K562 (cell line): Measurements from ENCODE around the gene DDX11. TPM values are rescaled to one million over a fixed set of nuclear protein-coding genes. Genes with fewer than 3 reads are reported as not detected.

ENCODE experiments used
- CCNT2 ChIP-seq: IDR thresholded peaks from 2 replicates; pipeline ENCODE4 v1.6.1; 2011; ENCODE audit warnings: borderline replicate concordance, low read depth, mild to moderate bottlenecking, moderate library complexity, mixed read lengths, low read length; ENCODE audit not compliant: insufficient read length; ENCODE audit errors: extremely low read depth
- HMG20A ChIP-seq: fragments of 450-650 bp; formaldehyde crosslinking; conservative IDR thresholded peaks from 2 replicates; pipeline ENCODE4 v1.4.0; 2020; ENCODE audit warnings: mild to moderate bottlenecking, mixed read lengths
- MTA3 ChIP-seq: fragments of 450-650 bp; formaldehyde crosslinking; IDR thresholded peaks from 2 replicates; pipeline ENCODE4 v1.6.1; 2017; ENCODE audit warnings: mild to moderate bottlenecking, borderline replicate concordance
- NRF1 ChIP-seq, 2 experiments: fragments of 450-650 bp; IDR thresholded peaks in 1 of 2; conservative IDR thresholded peaks in 1 of 2; 2 replicates each; pipeline ENCODE4 v1.6.1; 2014; ENCODE audit warnings: mild to moderate bottlenecking in 2 of 2
- PPARD ChIP-seq: fragments of 250-450 bp; sonication (Bioruptor Pico); IDR thresholded peaks from 2 replicates; pipeline ENCODE4 v1.8.0; 2022; ENCODE audit warnings: inconsistent platforms, mild to moderate bottlenecking, moderate library complexity
- RB1 ChIP-seq: fragments of 450-650 bp; IDR thresholded peaks from 2 replicates; pipeline ENCODE4 v1.6.1; 2017; ENCODE audit warnings: low read depth, mild to moderate bottlenecking
- RNF2 ChIP-seq: sonication (generic); IDR thresholded peaks from 2 replicates; pipeline ENCODE4 v1.6.1; 2016
- SP2 ChIP-seq: IDR thresholded peaks from 2 replicates; pipeline ENCODE4 v1.6.1; 2011; ENCODE audit warnings: mild to moderate bottlenecking, low read depth, low read length, moderate library complexity; ENCODE audit not compliant: poor library complexity, severe bottlenecking; ENCODE audit errors: extremely low read depth
- ZBTB7A ChIP-seq: IDR thresholded peaks from 2 replicates; pipeline ENCODE4 v1.6.1; 2011; ENCODE audit warnings: low read depth, mild to moderate bottlenecking, low read length, moderate library complexity, borderline replicate concordance; ENCODE audit not compliant: control insufficient read depth
- ZNF12 ChIP-seq: sonication (generic); formaldehyde crosslinking; IDR thresholded peaks from 2 replicates; pipeline ENCODE4 v1.4.0; 2020; ENCODE audit warnings: mild to moderate bottlenecking, missing genetic modification reagents
- ZNF3 ChIP-seq: fragments of 250-450 bp; sonication (Bioruptor Pico); IDR thresholded peaks from 2 replicates; pipeline ENCODE4 v1.5.0; 2021; ENCODE audit warnings: mild to moderate bottlenecking, moderate library complexity
- ZNF561 ChIP-seq: fragments of 450-650 bp; formaldehyde crosslinking; conservative IDR thresholded peaks from 2 replicates; pipeline ENCODE4 v1.4.0; 2020; ENCODE audit warnings: mild to moderate bottlenecking, moderate library complexity
- polyA plus RNA-seq, 8 experiments: library from polyadenylated mRNA; depleted of rRNA in 4 of 8; stranded (reverse) in 5 of 8; unstranded in 3 of 8; fragments of >200 nt; fragmentation: Nextera tagmentation in 2 of 8; fragmentation: Illumina TruSeq in 1 of 8; extraction: Ambion mirVana in 2 of 8; extraction: Trizol in 1 of 8; gene quantifications; 2 replicates each; pipeline versions ENCODE4 v1.2.1 to v1.2.3, GENCODE V29; 2011 to 2014; ENCODE audit warnings: inconsistent platforms in 1 of 8, missing spikeins in 1 of 8
- total RNA-seq, 7 experiments: library from RNA; depleted of rRNA in 6 of 7; stranded (reverse); fragments of >200 nt in 6 of 7; fragmentation: Illumina TruSeq in 2 of 7; extraction: Trizol in 2 of 7; gene quantifications; 2 replicates each; pipeline versions ENCODE4 v1.2.1 to v1.2.3, GENCODE V29; 2011 to 2021; ENCODE audit warnings: low replicate concordance in 1 of 7
- TF ChIP-seq, protein P1 (sequence below), 3 experiments: IDR thresholded peaks in 2 of 3; conservative IDR thresholded peaks in 1 of 3; 2 replicates each; pipeline ENCODE4 v1.5.1; 2011 to 2012; ENCODE audit warnings: low read length in 3 of 3, mild to moderate bottlenecking in 3 of 3, control low read depth in 2 of 3, improper control_type of control experiment in 1 of 3, inconsistent platforms in 1 of 3, low read depth in 1 of 3, mixed read lengths in 1 of 3, moderate library complexity in 1 of 3; ENCODE audit not compliant: insufficient read depth in 2 of 3
- TF ChIP-seq, protein P2 (sequence below): fragments of 450-650 bp; IDR thresholded peaks from 2 replicates; pipeline ENCODE4 v1.6.1; 2016; ENCODE audit warnings: antibody characterized with exemption
- TF ChIP-seq, protein P3 (sequence below), 2 experiments: fragments of 450-650 bp; formaldehyde crosslinking in 1 of 2; IDR thresholded peaks; 2 replicates each; pipeline versions ENCODE4 v1.4.0 to v1.6.1; 2014 to 2020; ENCODE audit warnings: mild to moderate bottlenecking in 2 of 2, borderline replicate concordance in 1 of 2, low read depth in 1 of 2

DDX11 gene
- total and polyA plus RNA-seq, 9 of the 15 experiments (the other 6 are each of a cell fraction or from before 2014, with no cell fraction given), result 3.6 to 93.2 (median 42.5) TPM

DNA sequence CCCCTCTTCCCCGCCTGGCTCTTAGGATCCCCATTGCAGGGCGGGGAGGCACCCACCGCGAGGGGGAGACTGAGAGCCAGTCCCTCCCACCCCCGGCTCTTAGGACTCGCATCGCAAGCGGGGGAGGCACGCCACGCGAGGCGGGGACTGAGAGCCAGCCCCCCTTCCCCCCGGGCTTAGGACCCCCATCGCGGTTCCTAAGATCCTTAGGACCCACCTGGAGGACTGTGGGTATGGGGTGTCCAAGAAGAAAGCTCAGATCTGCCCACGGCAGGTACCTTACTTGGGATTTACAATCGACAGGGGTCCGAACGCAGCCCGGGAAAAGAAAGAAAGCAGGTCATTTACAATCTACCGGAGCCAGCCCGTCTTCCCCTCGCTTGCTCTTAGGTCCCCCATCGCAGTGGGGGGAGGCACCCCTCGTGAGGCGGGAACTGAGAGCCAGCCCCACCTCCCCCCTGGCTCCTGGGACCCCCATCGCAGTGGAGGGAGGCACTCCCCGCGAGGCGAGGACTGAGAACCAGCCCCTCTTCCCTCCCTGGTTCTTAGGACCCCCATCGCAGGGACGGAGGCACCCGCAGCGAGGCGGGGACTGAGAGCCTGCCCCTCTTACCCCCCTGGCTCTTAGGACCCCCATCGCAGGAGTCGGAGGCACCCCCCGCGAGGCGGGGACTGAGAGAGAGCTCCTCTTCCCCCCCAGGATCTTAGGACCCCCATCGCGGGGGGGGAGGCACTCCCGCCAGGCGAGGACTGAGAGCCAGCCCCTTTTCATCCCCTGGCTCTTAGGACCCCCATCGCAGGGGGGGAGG is 43.7 kb downstream of the DDX11 start (continued):
- TF ChIP-seq, protein P1, sequence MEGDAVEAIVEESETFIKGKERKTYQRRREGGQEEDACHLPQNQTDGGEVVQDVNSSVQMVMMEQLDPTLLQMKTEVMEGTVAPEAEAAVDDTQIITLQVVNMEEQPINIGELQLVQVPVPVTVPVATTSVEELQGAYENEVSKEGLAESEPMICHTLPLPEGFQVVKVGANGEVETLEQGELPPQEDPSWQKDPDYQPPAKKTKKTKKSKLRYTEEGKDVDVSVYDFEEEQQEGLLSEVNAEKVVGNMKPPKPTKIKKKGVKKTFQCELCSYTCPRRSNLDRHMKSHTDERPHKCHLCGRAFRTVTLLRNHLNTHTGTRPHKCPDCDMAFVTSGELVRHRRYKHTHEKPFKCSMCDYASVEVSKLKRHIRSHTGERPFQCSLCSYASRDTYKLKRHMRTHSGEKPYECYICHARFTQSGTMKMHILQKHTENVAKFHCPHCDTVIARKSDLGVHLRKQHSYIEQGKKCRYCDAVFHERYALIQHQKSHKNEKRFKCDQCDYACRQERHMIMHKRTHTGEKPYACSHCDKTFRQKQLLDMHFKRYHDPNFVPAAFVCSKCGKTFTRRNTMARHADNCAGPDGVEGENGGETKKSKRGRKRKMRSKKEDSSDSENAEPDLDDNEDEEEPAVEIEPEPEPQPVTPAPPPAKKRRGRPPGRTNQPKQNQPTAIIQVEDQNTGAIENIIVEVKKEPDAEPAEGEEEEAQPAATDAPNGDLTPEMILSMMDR (IDR thresholded peaks at IDR 0.05 in 2 of 3, conservative IDR thresholded peaks at IDR 0.05 in 1 of 3; ENCODE audit: insufficient read depth in 2 of 3, low read depth in 1 of 3, low read length in 3 of 3), result peak; percentile 68 to 78 (median 70)
- no peak for TF ChIP-seq PPARD (CRISPR knock-in tag)
- TF ChIP-seq CCNT2, result no peak
- TF ChIP-seq, protein P2, sequence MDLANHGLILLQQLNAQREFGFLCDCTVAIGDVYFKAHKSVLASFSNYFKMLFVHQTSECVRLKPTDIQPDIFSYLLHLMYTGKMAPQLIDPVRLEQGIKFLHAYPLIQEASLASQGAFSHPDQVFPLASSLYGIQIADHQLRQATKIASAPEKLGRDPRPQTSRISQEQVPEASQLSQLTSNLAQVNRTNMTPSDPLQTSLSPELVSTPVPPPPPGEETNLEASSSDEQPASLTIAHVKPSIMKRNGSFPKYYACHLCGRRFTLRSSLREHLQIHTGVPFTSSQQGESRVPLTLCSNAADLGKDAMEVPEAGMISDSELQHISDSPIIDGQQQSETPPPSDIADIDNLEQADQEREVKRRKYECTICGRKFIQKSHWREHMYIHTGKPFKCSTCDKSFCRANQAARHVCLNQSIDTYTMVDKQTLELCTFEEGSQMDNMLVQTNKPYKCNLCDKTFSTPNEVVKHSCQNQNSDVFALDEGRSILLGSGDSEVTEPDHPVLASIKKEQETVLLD, result 0 out of 2 replicates have a peak, but pooled peaks have one; percentile 36
- no peak for TF ChIP-seq ZNF12
- 0 out of 2 replicates have a peak, but pooled peaks have one; percentile 33 for TF ChIP-seq MTA3
- TF ChIP-seq ZNF561, result no peak
- TF ChIP-seq, protein P3, sequence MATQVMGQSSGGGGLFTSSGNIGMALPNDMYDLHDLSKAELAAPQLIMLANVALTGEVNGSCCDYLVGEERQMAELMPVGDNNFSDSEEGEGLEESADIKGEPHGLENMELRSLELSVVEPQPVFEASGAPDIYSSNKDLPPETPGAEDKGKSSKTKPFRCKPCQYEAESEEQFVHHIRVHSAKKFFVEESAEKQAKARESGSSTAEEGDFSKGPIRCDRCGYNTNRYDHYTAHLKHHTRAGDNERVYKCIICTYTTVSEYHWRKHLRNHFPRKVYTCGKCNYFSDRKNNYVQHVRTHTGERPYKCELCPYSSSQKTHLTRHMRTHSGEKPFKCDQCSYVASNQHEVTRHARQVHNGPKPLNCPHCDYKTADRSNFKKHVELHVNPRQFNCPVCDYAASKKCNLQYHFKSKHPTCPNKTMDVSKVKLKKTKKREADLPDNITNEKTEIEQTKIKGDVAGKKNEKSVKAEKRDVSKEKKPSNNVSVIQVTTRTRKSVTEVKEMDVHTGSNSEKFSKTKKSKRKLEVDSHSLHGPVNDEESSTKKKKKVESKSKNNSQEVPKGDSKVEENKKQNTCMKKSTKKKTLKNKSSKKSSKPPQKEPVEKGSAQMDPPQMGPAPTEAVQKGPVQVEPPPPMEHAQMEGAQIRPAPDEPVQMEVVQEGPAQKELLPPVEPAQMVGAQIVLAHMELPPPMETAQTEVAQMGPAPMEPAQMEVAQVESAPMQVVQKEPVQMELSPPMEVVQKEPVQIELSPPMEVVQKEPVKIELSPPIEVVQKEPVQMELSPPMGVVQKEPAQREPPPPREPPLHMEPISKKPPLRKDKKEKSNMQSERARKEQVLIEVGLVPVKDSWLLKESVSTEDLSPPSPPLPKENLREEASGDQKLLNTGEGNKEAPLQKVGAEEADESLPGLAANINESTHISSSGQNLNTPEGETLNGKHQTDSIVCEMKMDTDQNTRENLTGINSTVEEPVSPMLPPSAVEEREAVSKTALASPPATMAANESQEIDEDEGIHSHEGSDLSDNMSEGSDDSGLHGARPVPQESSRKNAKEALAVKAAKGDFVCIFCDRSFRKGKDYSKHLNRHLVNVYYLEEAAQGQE (IDR thresholded peaks at IDR 0.05; ENCODE audit: borderline replicate concordance), result peak; percentile 27; the same call in 1 of the 2 replicates
- TF ChIP-seq, protein P3 (CRISPR knock-in tag; IDR thresholded peaks at IDR 0.05; ENCODE audit: low read depth), result no peak
- no peak for TF ChIP-seq HMG20A (CRISPR knock-in tag)
- TF ChIP-seq RB1, result peak; percentile 22; the same call in 1 of the 2 replicates
- no peak for TF ChIP-seq ZNF3 (CRISPR knock-in tag)
- no peak for TF ChIP-seq SP2
- no peak for TF ChIP-seq NRF1 (conservative IDR thresholded peaks at IDR 0.05 in 1 of 2, IDR thresholded peaks at IDR 0.05 in 1 of 2)
- TF ChIP-seq RNF2, result no peak
- TF ChIP-seq ZBTB7A, result peak; percentile 86
